ENCODE data around the gene P3H3.

P3H3 gene

DNA sequence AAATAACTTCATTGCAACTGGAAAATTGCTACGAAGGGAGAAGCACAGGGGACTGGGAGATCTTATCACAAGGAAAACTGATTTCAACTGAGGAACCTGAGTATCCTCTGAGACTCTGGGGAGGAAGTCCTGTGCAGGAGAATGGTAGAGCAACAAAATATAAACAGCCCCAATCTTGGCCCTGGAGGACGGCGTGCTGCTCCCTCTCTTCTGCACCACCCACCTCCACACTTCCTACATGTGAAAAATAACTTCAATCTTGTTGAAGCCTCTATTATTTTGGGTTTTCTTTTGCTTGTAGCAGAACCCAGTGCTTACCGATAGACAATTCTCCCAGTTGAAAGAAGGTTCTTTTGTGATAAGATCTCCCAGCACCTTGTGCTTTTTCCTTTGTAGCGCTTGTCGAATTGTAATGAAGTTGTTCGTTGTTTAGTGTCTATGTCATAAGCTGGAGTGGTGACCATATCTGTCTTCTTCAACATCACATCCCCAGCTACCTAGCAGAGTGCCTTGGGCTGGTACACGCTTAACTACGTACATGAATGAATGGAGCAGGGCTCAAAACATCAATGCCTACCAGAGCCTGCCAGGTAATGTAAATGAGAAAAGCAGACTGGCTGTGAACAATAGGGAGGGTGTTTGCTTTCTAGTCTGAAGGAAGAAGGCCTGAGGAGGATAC, 41.7 kb upstream of the P3H3 start:
- no peaks in the 10 kb centered on the region for H3K9me3 ChIP-seq
- intact Hi-C loops (cut with DNase I; ENCODE audit: low total_unique reads), result no loop called here
- DNase-seq, result no peak
- H3K4me1 ChIP-seq, result no peaks in the 10 kb centered on the region
- TF ChIP-seq CTCF (IDR thresholded peaks at IDR 0.05), result no peak
- H3K36me3 ChIP-seq, result no peaks in the 10 kb centered on the region
- H3K27ac ChIP-seq, result no peak overlapping the region
- no peaks in the 10 kb centered on the region for H3K27me3 ChIP-seq
- no peak overlapping the region for H3K4me3 ChIP-seq

DNA sequence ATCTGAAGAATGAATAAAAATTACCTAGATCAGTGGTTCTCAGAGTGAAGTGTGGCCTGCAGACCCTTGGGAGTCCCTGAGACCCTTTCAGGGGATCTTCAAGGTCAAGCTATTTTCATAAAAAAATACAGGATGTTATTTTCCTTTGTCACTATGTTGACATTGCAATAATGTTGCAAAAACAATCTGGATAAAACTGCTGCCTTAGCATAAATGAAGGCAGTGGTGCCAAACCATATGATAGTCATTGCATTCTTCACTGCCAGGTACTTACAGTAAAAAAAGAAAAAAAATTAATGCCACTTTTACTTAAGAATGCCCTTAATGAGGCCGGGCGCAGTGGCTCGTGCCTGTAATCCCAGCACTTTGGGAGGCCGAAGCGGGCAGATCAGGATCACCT, 40.9 kb upstream of the P3H3 start:
- Histone ChIP-seq H3K9me3 (no peaks in the 10 kb centered on the region), H3K4me1 (no peaks in the 10 kb centered on the region), H3K27ac (no peak overlapping the region), H3K27me3 (no peaks in the 10 kb centered on the region), H3K4me3 (no peak overlapping the region), H3K36me3 (no peaks in the 10 kb centered on the region)
- no peak for TF ChIP-seq CTCF (IDR thresholded peaks at IDR 0.05)
- DNase-seq, result no peak
- intact Hi-C loops (cut with DNase I; ENCODE audit: low total_unique reads), result no loop called here

GRCh38 chr12:6788972-6789924, 39.0 kb upstream of the P3H3 start, which contains the start of gene CD4:
Gene CD4 (plus strand): TSS chr12:6789528. CDS start chr12:6800139, 10,611 bp downstream.
- H3K27me3 ChIP-seq, result no peaks in the 10 kb centered on the region
- no peaks in the 10 kb centered on the region for H3K36me3 ChIP-seq
- peak within 1 kb of the TSS; percentile 12 to 15 for H3K4me3 ChIP-seq
- H3K27ac ChIP-seq, result no peak within 1 kb of the TSS
- peak; percentile 76 to 78 for DNase-seq
- TF ChIP-seq CTCF (IDR thresholded peaks at IDR 0.05), result no peak
- intact Hi-C loops (cut with DNase I; ENCODE audit: low total_unique reads), result no loop called here
- H3K4me1 ChIP-seq, result no peaks in the 10 kb centered on the region
- H3K9me3 ChIP-seq, result no peaks in the 10 kb centered on the region

DNA sequence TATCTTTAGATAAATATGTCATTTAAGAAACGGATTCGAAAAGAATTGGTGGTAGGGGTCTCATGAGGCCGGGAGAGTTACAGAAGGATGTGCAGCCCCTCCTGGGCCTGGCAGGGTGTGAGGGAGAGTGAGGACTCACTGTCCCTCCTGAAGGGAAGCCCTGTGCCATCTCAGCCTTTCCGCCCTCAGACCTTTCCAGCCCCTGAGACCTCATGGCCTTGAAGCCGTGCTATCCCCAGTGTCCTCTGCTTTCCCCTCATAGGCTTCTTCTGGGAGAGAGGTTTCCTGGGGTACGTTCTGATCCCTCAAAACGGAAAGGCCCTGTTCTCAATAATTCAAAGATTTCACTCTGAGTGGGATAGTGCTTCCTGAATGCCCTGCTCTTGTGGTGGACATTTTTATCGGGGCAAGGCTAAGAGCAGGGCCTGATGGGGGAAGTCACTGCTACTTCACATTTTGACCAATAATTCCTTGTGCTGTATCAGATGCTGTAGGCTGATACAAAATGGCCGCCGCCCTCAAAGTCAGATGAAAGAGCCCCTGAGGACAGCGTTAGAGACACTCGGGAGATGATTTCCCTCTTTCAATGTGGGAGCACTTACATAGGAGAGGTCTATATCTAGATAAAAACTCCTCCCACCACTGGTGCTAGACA, 37.6 kb upstream of the P3H3 start:
- no peak overlapping the region for H3K4me3 ChIP-seq
- H3K4me1 ChIP-seq, result no peaks in the 10 kb centered on the region

More for the DNA sequence above, 37.6 kb upstream of the P3H3 start:
- intact Hi-C loops (cut with DNase I; ENCODE audit: low total_unique reads), result no loop called here
- no peak for TF ChIP-seq CTCF (IDR thresholded peaks at IDR 0.05)
- Histone ChIP-seq H3K27me3 (peaks cover 0 to 5% of the 10 kb centered on the region in 2 donors), H3K36me3 (no peaks in the 10 kb centered on the region), H3K27ac (no peak overlapping the region), H3K9me3 (no peaks in the 10 kb centered on the region)
- no peak for DNase-seq

Measured in tibial artery (tissue), 4 donors.